GM18858 (cell line): ENCODE results near the gene GNAI1.

Source experiments
- ATAC-seq: cut with Tn5 transposase; IDR thresholded peaks from one replicate; pipeline ENCODE4 v1.9.1; 2021; ENCODE audit not compliant: unreplicated experiment

Gene GNAI1

DNA sequence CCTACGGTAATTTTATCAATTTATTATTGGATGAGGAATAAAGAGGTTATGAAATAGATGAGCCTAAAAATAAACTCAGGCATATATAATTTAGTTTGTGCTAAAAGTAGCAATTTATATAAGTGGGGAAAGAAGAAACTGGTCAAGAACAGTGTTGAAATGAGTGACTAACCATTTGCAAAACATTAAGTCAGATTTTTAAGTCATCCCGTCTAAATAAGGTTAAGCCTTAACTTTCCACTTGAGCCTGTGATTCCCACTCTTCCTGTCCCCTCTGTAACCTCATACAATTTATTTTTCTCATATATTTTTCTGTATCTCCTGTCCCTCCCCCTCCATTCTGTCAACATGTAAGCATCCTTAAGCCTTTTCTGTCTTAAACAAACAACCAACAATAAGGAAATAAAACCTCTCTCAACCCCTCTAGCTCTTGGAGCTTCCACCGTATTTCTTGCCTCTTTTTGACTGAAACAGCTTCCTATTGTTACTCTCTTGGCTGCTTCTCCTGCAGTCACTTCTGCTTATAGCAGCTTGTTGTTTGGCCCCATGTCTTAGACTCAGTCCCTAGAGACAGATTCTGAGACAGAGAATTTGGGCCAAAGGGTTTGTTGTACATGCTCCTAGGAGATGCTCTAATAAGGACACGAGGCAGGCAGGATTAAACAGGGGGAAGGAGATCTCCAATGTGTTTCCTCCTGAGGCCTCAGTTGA lies 109.7 kb downstream of the GNAI1 start:
- ATAC-seq: no peak

DNA sequence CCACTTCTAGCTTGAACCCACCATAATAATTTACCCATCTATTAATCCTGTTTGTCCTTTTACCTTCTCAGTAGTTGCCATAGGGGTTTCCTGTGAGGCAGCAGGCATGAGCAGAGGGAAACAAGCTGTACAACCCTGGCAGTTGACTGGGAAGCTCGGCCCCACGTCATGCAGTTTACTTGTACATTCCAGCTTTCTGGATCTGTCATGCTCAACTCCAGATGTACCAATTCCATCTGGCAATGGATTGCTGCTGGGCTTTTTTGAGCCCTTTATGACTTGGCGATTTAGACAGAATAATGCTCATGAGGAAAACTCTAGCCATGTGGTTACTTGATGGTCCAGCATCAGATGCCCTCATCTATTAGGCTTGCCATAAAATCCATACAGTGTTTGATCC lies 112.5 kb downstream of the GNAI1 start:
- ATAC-seq: no peak

DNA sequence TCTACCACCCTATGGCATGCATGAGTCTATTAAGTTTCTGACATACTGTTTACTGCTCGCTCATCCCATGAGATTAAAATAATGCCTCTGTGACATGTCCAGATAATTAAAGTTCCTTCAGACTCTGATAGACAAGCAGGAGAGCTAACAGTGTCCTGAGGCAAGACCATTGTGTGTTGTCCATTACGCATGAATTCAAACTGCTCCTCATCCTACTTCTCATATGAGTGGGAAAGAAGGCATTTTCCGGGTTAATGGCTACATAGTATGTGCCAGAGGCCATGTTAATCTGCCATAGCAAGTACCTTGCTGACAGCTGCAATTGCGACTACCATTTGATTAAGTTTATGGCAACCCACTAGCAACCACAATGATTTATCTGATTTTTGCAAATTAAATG lies 113.3 kb downstream of the GNAI1 start:
- no peak for ATAC-seq

DNA sequence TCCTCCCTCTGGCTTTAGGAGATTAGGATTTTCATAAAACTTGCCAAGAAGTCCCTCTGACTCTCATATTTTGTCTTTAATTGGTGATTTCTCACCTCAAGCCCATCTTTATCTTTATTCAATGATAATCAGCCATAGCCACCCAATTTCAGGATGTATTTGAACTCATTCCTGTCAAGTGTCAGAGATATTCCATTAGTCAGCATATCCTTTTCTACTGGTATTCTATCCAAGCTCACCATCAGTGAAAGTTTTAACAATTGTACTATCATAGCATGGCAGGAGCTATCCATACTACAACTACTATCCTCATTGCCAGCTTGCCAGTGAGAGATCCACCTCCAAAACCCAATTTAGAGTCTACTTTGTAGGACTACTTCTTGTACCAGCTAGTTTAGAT lies 114.6 kb downstream of the GNAI1 start:
- no peak for ATAC-seq

DNA sequence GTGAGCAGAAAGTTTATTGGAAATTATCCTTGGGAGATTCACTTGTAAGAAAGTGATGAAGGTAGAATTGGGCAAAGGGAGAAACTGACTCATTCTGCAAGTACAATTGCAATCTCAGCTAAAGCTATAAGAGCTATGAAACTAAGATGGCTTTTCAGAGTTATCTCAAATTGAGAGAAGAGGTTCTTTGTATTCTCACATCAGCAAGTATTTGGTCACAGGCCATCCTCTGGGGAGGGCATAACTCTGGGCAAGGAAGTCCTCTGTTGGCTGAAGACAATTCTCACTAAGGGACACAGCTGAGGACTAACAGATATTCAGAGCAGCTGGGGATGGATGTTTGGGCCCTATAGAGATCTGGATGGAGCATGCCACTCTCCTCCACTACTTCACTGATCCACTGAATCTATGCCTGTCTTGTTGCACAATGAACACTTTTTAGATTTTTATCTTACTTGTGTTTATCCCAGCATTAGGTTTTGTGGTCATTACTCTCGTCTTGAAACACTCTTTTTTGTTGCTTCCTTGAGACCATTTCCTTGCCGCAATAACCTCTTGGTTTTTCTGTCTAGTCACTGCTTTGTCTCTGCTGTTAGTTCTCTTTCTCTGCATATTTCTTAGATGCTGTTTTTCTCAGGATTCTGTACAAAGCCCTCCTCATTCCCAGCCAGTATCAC lies 115.1 kb downstream of the GNAI1 start:
- ATAC-seq: no peak

DNA sequence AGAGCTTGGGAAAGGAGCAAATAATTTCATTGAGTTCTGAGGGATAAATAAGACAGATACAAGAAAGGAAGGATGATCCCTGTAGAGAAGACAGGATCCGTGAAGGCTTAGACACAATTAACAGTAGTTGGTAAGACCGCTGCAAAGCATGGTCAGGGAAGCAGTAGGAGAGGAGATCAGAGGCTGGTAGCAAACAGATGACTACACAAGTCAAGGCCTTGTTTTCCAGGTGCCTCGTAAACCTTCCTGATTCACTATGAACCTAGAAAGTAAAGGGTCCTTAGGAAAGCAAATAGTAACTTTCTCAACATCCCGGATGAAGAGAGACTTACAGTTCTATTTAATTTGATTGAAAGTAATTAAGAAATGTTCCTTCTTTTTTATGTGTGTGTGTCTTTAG lies 118.6 kb downstream of the GNAI1 start:
- no peak for ATAC-seq

DNA sequence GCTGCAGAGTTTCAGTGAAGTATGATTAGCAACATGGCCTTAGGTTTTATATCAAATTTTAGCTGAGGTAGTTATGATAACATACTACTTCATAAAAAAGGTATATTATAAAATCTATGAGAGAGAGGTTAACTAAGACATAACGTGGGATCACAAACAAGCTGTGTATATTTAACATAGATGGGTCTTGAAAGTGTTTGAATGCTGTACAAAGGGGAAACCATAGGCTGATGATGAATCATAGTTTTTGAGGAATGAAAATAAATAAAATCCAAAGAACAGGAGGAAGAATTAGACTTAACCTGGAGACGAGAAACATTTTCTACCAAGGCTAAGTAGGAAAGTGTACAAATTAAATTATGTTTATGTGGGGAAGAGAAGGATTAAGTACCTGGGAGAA lies 119.0 kb downstream of the GNAI1 start:
- no peak for ATAC-seq

DNA sequence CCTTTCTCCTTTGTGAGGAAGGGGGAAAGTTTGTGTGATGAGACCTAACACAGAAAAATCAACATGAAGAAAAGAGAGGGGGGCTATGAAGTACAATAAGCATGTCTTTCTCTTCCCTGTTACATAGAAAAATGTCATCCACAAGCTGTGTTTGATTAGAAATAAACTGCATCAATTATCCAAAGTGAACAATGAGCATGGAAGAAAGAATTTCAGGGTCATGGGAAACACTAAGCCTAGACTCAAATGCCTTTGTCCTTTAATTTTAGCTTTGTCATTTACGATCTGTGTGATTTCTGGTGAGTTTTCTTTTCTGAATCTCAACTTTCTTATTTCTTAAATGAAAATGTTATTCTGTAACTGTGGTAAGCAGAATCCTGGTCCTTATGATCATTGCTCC lies 121.0 kb downstream of the GNAI1 start:
- no peak for ATAC-seq

DNA sequence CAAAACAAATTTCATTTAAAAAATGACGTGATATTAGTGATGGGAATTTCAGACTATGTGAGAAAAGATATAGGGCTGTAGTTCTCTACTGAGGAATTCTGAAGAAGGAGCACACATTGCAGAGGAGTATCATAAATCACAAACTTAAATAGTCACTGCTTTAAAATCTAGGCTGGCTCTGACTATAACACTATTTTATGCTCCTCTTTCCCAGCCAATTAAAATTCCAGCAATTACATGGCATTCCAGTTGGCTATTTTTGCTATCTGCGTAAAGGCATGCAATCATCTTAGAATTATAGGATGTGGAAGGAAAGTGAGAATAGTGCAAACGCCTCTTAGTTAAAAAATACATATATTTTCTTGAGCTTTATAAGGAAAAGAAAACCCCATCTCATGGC lies 123.1 kb downstream of the GNAI1 start:
- ATAC-seq: no peak

DNA sequence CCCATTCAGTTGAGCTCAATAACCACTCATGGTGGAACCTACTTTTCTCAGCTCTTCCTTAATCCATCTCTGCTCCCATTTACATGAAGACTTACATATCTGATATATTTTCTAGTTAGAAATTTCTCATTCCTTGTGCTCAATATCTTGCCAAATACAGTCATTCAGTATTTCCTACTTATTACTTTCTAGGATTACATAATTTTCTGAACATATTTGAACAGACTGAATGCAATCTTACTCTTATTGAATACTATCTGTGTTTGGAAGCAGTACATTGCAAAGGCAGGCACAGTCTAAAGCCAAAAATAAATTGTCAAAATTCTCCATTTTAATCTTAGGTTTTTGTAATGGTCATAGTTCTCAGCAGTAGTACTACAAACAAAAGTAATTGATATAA lies 126.0 kb downstream of the GNAI1 start:
- no peak for ATAC-seq

DNA sequence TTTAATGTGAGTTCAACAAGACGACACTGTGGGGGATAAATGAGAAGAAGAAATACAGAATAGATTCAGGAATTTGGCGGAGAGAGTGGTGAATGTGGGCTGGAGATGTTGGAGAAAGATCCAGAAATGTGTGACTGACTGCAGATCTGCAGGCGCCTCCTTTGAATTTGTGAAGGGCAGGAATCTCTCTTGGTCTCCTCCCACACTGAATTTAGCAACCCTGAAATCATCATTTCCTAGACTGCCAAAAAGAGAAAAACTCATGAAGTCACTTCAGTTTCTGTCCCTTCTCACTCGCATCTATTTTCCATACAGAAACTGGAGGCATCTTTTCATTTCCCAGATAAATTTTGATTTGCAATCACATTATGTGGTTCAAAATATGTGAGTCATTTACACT lies 128.7 kb downstream of the GNAI1 start:
- ATAC-seq: no peak

DNA sequence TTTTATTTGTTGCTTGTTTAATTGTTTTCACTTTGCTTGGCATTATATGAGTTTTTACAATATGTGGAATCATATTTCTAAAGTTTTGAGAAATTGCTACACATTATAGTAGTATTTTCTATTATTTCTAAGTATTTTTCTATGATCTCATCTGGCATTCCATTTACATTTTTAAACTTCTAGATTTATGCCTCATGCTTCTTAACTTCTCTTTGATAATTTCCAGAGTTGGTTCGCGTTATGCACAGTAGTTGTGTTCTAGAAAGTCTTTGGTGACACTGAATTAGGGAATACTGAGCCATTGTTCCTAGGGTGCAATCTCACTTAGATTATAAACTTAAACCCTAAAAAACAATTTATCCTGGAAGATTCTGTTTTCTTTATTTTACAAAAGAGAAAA lies 129.2 kb downstream of the GNAI1 start:
- no peak for ATAC-seq

DNA sequence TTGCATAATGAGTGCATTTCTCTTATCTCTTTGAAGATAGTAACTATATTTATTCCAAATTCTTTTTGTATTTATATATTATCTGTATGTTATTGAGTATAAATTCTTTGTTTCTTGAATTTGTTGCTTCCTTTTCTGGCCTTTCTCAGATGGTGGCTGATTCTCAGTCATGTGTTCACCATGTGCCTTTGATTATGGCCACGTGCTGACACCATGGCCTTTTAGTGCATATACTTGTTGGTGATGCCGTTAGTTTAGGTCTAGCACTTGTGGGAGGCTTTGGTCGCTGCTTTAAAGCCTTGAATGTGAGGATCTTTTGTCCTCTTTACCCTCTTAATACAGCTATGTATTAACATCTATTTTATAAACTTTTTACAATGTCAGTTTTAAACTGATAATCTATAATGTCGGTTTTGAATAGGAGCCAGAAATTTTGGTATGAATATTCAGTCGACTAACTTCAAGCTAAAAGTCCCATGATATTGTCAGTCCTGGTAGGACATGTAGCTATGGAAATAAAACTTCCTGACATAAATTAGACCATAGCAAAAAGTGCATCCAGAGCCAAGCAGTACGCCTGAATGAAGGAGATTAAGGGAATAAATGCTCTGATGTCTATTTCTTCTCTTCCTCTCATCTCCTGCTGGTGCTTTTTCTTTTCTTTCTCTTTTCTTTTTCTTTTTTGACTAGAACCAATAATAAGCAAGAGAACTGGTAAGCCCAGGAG lies 130.3 kb downstream of the GNAI1 start:
- no peak for ATAC-seq

DNA sequence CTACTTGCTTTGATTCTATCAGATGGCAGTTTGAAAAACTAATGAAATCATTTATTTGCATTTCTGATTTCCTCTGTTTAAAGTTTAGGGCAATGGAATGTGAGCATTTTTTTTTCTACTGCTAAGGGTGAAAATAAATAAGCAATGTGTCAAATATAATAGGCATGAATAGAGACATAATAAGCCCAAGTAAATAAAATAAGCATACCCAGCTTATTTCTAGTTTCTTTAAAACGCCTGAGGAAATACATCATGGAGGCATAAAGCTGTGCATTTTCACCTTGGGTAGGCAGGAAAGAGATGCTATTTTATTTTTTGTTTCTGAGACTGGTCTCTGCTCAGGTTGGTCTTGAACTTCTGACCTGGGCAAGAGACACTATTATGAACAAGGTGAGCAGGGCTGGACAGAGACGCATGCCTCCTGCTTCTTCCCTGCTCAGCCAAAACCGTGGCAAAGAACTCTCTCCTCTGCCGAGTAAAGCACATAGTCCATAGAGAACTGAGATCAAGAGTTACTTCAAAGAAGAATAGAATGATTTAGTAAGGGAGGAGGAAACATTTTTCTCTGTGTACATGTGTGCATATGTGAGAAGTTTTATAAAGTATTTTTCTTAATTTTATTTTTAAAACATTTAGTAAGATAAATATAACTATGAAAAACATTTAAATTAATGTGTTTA lies 138.1 kb downstream of the GNAI1 start:
- ATAC-seq: no peak

DNA sequence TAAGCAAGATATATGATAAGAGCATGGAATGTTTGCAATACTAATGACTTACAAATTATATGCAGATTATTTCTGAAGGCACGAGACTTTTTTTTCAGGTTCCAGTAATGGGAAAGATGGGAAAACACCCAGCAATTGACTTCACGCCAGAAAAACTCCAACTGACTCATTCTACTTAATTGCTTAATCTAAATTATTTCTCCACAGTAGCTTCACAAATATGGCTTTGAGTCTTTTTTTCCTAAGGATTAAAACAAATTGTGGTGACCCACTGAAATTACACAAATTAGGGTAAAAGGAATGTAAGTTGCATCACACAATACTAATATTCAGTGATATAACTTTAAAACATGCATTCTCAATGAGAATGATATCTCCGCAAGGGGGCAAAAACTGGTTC lies 138.7 kb downstream of the GNAI1 start:
- no peak for ATAC-seq

DNA sequence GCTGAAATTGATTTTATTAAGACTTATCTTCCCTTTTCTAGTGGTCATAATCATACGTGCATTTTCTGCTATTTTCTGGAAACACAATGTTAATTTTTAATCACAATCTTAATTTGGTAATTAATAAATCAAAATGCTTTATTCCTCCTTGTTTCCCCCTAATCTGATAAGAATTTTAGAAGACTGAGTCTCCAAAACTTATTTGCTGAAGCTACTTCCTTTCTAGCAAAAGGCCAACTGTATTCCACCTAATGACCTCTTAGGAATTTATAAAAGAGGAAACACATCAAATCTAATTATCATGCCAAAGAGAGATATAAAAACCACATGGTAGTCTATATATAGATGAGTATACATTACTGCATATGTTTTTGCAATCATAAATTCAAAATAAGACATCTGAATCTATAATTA lies 140.6 kb downstream of the GNAI1 start:
- ATAC-seq: no peak
